Esophagus muscularis mucosa (tissue), 4 donors: ENCODE results near the gene ARHGAP15. TPM values are rescaled to one million over a fixed set of nuclear protein-coding genes. Genes with fewer than 3 reads are reported as not detected.

Source experiments
- DNase-seq: peaks from one replicate; pipeline ENCODE4 v3.0.0-alpha.2; 2017; ENCODE audit errors: extremely low spot score
- H3K27ac ChIP-seq, 4 donors: fragments of 200-600 bp; sonication (generic); replicated peaks in 1 of 4; 1 replicate in 3 of 4; 2 replicates in 1 of 4; pipeline ENCODE4 v1.5.1; 2016 to 2019; ENCODE audit warnings: mild to moderate bottlenecking in 1 of 4
- H3K27me3 ChIP-seq, 4 donors: fragments of 200-600 bp; sonication (generic); one replicate each; pipeline versions ENCODE4 v1.5.1 to v1.6.0; 2016 to 2019
- H3K36me3 ChIP-seq, 4 donors: fragments of 200-600 bp; sonication (generic); one replicate each; pipeline ENCODE4 v1.5.1; 2016 to 2019
- H3K4me1 ChIP-seq, 4 donors: fragments of 200-600 bp; sonication (generic); one replicate each; pipeline ENCODE4 v1.5.1; 2016 to 2019
- H3K4me3 ChIP-seq, 4 donors: fragments of 200-600 bp; sonication (generic); 1 replicate in 2 of 4; 2 replicates in 2 of 4; pipeline ENCODE4 v1.5.1; 2016 to 2019; ENCODE audit warnings: mild to moderate bottlenecking in 4 of 4, moderate library complexity in 1 of 4
- H3K9me3 ChIP-seq, 4 donors: fragments of 200-600 bp; sonication (generic); 1 replicate in 3 of 4; 2 replicates in 1 of 4; pipeline ENCODE4 v1.5.1; 2016 to 2019
- CTCF ChIP-seq, 3 experiments: fragments of 200-600 bp in 2 of 3; fragments of 450-650 bp in 1 of 3; sonication (generic) in 2 of 3; IDR thresholded peaks; one replicate each; pipeline ENCODE4 v1.5.1; 2017 to 2019; ENCODE audit warnings: antibody characterized with exemption in 3 of 3, mild to moderate bottlenecking in 2 of 3, moderate library complexity in 1 of 3
- EP300 ChIP-seq: sonication (generic); formaldehyde crosslinking; IDR thresholded peaks from one replicate; pipeline ENCODE4 v1.6.1; 2017; ENCODE audit warnings: antibody characterized with exemption
- POLR2A ChIP-seq: fragments of 450-650 bp; IDR thresholded peaks from one replicate; pipeline ENCODE4 v1.6.1; 2017; ENCODE audit warnings: antibody characterized with exemption, moderate library complexity, mild to moderate bottlenecking, low read depth
- POLR2AphosphoS5 ChIP-seq, 2 donors: sonication (generic); formaldehyde crosslinking; IDR thresholded peaks; one replicate each; pipeline ENCODE4 v1.6.1; 2017; ENCODE audit warnings: antibody characterized with exemption in 2 of 2
- WGBS: methylation state at CpG from one replicate; pipeline ENCODE4 v1.1.5; 2018; 5-methylcytosine and 5-hydroxymethylcytosine counted together
- intact Hi-C: fragments of 100-400 bp; cut with DNase I; formaldehyde crosslinking; loops from one replicate; pipeline ENCODE4 v1.15.1; 2023
- total RNA-seq, 4 donors: library from RNA; depleted of rRNA; stranded (reverse); fragments of >200 nt; gene quantifications; one replicate each; pipeline versions ENCODE4 v1.1.0 to v1.2.1, GENCODE V29; 2016

The ARHGAP15 gene
- total RNA-seq, 4 donors from 2014 or later: 5.4 to 13.3 (median 7.1) TPM

- Histone ChIP-seq H3K27ac (no peak overlapping the region), H3K36me3 (no peaks in the 10 kb centered on the region), H3K4me3 (no peak overlapping the region), H3K4me1 (no peaks in the 10 kb centered on the region), H3K9me3 (no peaks in the 10 kb centered on the region), H3K27me3 (no peaks in the 10 kb centered on the region)
- WGBS: 75% methylated on average over 2 of the region's 2 CpGs
- no peak for TF ChIP-seq POLR2AphosphoS5 (IDR thresholded peaks at IDR 0.05)
- no peak for TF ChIP-seq EP300
- TF ChIP-seq POLR2A: no peak
- no peak for TF ChIP-seq CTCF (IDR thresholded peaks at IDR 0.05)
- intact Hi-C loops: no loop called here
- no peak for DNase-seq
Measured at GRCh38 chr2:143125717-143126116, 3.5 kb upstream of the ARHGAP15 start.

GRCh38 chr2:143132355-143132754 lies 3.1 kb downstream of the ARHGAP15 start:
- no peak overlapping the region for H3K27ac ChIP-seq
- intact Hi-C loops: no loop called here
- TF ChIP-seq POLR2A (no peak), CTCF (IDR thresholded peaks at IDR 0.05) (no peak), POLR2AphosphoS5 (IDR thresholded peaks at IDR 0.05) (no peak), EP300 (no peak)

GRCh38 chr2:143133783-143134182 lies 4.6 kb downstream of the ARHGAP15 start:
- H3K9me3 ChIP-seq: no peaks in the 10 kb centered on the region
- H3K27ac ChIP-seq: no peak overlapping the region
- H3K27me3 ChIP-seq: no peaks in the 10 kb centered on the region
- no peak for TF ChIP-seq POLR2AphosphoS5 (IDR thresholded peaks at IDR 0.05)
- TF ChIP-seq CTCF (IDR thresholded peaks at IDR 0.05): no peak
- TF ChIP-seq EP300: no peak
- no peak for TF ChIP-seq POLR2A
- DNase-seq: no peak
- no peaks in the 10 kb centered on the region for H3K4me1 ChIP-seq
- H3K4me3 ChIP-seq: no peak overlapping the region
- H3K36me3 ChIP-seq: no peaks in the 10 kb centered on the region
- WGBS: 82% methylated on average over 2 of the region's 2 CpGs
- intact Hi-C loops: no loop called here

More at GRCh38 chr2:143132355-143132754, 3.1 kb downstream of the ARHGAP15 start:
- WGBS: 49% methylated on average over 2 of the region's 2 CpGs
- no peaks in the 10 kb centered on the region for H3K27me3 ChIP-seq
- H3K4me3 ChIP-seq: no peak overlapping the region
- no peaks in the 10 kb centered on the region for H3K4me1 ChIP-seq
- DNase-seq: no peak
- H3K9me3 ChIP-seq: no peaks in the 10 kb centered on the region
- H3K36me3 ChIP-seq: no peaks in the 10 kb centered on the region

- Histone ChIP-seq H3K4me1 (no peaks in the 10 kb centered on the region), H3K27me3 (no peaks in the 10 kb centered on the region), H3K9me3 (no peaks in the 10 kb centered on the region), H3K36me3 (no peaks in the 10 kb centered on the region), H3K27ac (no peak overlapping the region), H3K4me3 (no peak overlapping the region)
- intact Hi-C loops: no loop called here
- 74% methylated on average over 3 of the region's 3 CpGs for WGBS
- TF ChIP-seq POLR2AphosphoS5 (IDR thresholded peaks at IDR 0.05) (no peak), POLR2A (no peak), EP300 (no peak), CTCF (IDR thresholded peaks at IDR 0.05) (no peak)
- no peak for DNase-seq
Measured at GRCh38 chr2:143138292-143138691, 9.1 kb downstream of the ARHGAP15 start.

- no peaks in the 10 kb centered on the region for H3K27me3 ChIP-seq
- no peaks in the 10 kb centered on the region for H3K4me1 ChIP-seq
- TF ChIP-seq EP300 (no peak), CTCF (IDR thresholded peaks at IDR 0.05) (no peak), POLR2A (no peak), POLR2AphosphoS5 (IDR thresholded peaks at IDR 0.05) (no peak)
- H3K9me3 ChIP-seq: no peaks in the 10 kb centered on the region
- intact Hi-C loops: no loop called here
- H3K4me3 ChIP-seq: no peak overlapping the region
- no peak for DNase-seq
- no peaks in the 10 kb centered on the region for H3K36me3 ChIP-seq
- 88% methylated on average over 2 of the region's 2 CpGs for WGBS
- no peak overlapping the region for H3K27ac ChIP-seq
Measured at GRCh38 chr2:143139835-143140393, 10.7 kb downstream of the ARHGAP15 start.
